ENCODE results near the gene CLEC4E.

DNA sequence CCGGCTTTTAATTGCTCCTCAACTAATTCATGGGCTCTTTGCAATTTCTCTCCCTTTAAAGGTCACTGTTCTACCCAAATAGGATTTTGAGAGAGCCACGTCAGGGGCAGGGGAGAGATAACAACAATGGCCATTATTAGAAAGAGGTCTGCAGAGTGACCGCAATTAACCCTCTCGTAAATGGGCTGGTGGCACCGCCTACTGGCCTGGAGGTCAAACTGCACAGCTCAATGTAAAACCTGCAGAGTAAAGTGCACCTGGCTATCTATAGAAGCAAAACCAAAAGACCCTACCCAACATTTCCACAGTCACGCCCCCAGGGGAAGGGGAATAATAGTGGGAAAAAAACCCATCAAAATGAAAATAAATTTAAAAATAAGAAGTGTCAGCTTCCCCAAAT lies 21.6 kb upstream of the CLEC4E start:
- TF ChIP-seq TCF7L2 (IDR thresholded peaks at IDR 0.05; ENCODE audit: low read depth, low read length) = no peak
- TF ChIP-seq, protein P1, sequence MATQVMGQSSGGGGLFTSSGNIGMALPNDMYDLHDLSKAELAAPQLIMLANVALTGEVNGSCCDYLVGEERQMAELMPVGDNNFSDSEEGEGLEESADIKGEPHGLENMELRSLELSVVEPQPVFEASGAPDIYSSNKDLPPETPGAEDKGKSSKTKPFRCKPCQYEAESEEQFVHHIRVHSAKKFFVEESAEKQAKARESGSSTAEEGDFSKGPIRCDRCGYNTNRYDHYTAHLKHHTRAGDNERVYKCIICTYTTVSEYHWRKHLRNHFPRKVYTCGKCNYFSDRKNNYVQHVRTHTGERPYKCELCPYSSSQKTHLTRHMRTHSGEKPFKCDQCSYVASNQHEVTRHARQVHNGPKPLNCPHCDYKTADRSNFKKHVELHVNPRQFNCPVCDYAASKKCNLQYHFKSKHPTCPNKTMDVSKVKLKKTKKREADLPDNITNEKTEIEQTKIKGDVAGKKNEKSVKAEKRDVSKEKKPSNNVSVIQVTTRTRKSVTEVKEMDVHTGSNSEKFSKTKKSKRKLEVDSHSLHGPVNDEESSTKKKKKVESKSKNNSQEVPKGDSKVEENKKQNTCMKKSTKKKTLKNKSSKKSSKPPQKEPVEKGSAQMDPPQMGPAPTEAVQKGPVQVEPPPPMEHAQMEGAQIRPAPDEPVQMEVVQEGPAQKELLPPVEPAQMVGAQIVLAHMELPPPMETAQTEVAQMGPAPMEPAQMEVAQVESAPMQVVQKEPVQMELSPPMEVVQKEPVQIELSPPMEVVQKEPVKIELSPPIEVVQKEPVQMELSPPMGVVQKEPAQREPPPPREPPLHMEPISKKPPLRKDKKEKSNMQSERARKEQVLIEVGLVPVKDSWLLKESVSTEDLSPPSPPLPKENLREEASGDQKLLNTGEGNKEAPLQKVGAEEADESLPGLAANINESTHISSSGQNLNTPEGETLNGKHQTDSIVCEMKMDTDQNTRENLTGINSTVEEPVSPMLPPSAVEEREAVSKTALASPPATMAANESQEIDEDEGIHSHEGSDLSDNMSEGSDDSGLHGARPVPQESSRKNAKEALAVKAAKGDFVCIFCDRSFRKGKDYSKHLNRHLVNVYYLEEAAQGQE (IDR thresholded peaks at IDR 0.05; ENCODE audit: insufficient read depth in 1 of 2, low read depth in 2 of 2, low read length in 1 of 2) = no peak
- TF ChIP-seq, protein P2, sequence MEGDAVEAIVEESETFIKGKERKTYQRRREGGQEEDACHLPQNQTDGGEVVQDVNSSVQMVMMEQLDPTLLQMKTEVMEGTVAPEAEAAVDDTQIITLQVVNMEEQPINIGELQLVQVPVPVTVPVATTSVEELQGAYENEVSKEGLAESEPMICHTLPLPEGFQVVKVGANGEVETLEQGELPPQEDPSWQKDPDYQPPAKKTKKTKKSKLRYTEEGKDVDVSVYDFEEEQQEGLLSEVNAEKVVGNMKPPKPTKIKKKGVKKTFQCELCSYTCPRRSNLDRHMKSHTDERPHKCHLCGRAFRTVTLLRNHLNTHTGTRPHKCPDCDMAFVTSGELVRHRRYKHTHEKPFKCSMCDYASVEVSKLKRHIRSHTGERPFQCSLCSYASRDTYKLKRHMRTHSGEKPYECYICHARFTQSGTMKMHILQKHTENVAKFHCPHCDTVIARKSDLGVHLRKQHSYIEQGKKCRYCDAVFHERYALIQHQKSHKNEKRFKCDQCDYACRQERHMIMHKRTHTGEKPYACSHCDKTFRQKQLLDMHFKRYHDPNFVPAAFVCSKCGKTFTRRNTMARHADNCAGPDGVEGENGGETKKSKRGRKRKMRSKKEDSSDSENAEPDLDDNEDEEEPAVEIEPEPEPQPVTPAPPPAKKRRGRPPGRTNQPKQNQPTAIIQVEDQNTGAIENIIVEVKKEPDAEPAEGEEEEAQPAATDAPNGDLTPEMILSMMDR (IDR thresholded peaks at IDR 0.05) = peak; percentile 50
- no peak for TF ChIP-seq POLR2AphosphoS5 (IDR thresholded peaks at IDR 0.05; ENCODE audit: low read depth, low read length)
